OCI-LY7 (cell line): ENCODE data around the gene GALNT1. TPM values are rescaled to one million over a fixed set of nuclear protein-coding genes. Genes with fewer than 3 reads are reported as not detected.

Experiments
- BruUV-seq: library from RNA; stranded (reverse); fragments of 400-500 nt; replicated peaks from 2 replicates; lab custom pipeline; 2021; lab: Mats Ljungman, UMichigan
- CTCF ChIA-PET: fragments of 300-600 bp; sonication (Branson Sonifier 250); formaldehyde crosslinking; loops from one replicate; lab custom pipeline; 2022; ENCODE audit warnings: antibody characterized with exemption; ENCODE audit not compliant: unreplicated experiment; lab: Charles Lee
- POLR2A ChIA-PET: fragments of 300-600 bp; sonication (Branson Sonifier 250); formaldehyde crosslinking; loops from one replicate; lab custom pipeline; 2022; ENCODE audit warnings: antibody characterized with exemption; lab: Charles Lee
- DNase-seq: peaks from one replicate; pipeline ENCODE4 v3.0.0-alpha.2; 2015; ENCODE audit warnings: low spot score
- H2AFZ ChIP-seq: fragments of 200-600 bp; sonication (generic), shearing (Covaris generic); 2 replicates; pipeline ENCODE4 v1.6.1; 2014; ENCODE audit warnings: mild to moderate bottlenecking, antibody characterized with exemption, low read length, moderate library complexity
- H3K27ac ChIP-seq: fragments of 200-600 bp; sonication (generic); 2 replicates; pipeline ENCODE4 v1.5.1; 2014; ENCODE audit warnings: mixed run types, low read depth, mild to moderate bottlenecking, moderate library complexity, low read length, inconsistent platforms; ENCODE audit not compliant: poor library complexity, severe bottlenecking
- H3K36me3 ChIP-seq: fragments of 200-600 bp; sonication (generic); 2 replicates; pipeline ENCODE4 v1.6.1; 2014; ENCODE audit warnings: mild to moderate bottlenecking, antibody characterized with exemption, low read length, moderate library complexity, mixed read lengths; ENCODE audit not compliant: insufficient read depth
- H3K4me1 ChIP-seq: fragments of 200-600 bp; sonication (generic); 2 replicates; pipeline ENCODE4 v1.5.1; 2014; ENCODE audit warnings: mild to moderate bottlenecking, low read length; ENCODE audit not compliant: insufficient read depth, poor library complexity, severe bottlenecking
- H3K4me2 ChIP-seq: fragments of 200-600 bp; sonication (generic); 2 replicates; pipeline ENCODE4 v1.6.1; 2014; ENCODE audit warnings: mild to moderate bottlenecking, low read length
- H3K4me3 ChIP-seq: fragments of 200-600 bp; sonication (generic); 2 replicates; pipeline ENCODE4 v1.5.1; 2014; ENCODE audit warnings: mild to moderate bottlenecking, low read depth, low read length; ENCODE audit not compliant: poor library complexity, severe bottlenecking
- H3K79me2 ChIP-seq: fragments of 200-600 bp; sonication (generic); 2 replicates; pipeline ENCODE4 v1.6.1; 2016; ENCODE audit warnings: low read depth, mild to moderate bottlenecking, low read length, moderate library complexity, mixed read lengths; ENCODE audit not compliant: insufficient read depth
- H3K9me2 ChIP-seq: fragments of 200-600 bp; sonication (generic); 2 replicates; pipeline ENCODE4 v1.6.1; 2016; ENCODE audit warnings: mild to moderate bottlenecking, low read length, mixed read lengths; ENCODE audit not compliant: insufficient read depth
- H3K9me3 ChIP-seq: fragments of 200-600 bp; sonication (generic); 2 replicates; pipeline ENCODE4 v1.6.1; 2014; ENCODE audit warnings: mild to moderate bottlenecking, mixed run types, low read length, mixed read lengths
- H4K20me1 ChIP-seq: fragments of 200-600 bp; sonication (generic); 2 replicates; pipeline ENCODE4 v1.6.1; 2014; ENCODE audit warnings: mild to moderate bottlenecking, antibody characterized with exemption, low read length, moderate library complexity, mixed read lengths; ENCODE audit not compliant: insufficient read depth
- EZH2phosphoT487 ChIP-seq: fragments of 200-600 bp; sonication (generic); IDR thresholded peaks from 2 replicates; pipeline ENCODE4 v1.6.1; 2018; ENCODE audit warnings: low read depth, borderline replicate concordance, mild to moderate bottlenecking, mixed run types, antibody characterized with exemption, low read length, moderate library complexity, mixed read lengths
- intact Hi-C: fragments of 100-400 bp; cut with micrococcal nuclease; formaldehyde crosslinking; loops from one replicate; pipeline ENCODE4 v1.10.0; 2022; ENCODE audit not compliant: unreplicated experiment
- total RNA-seq, 2 experiments: library from RNA; depleted of rRNA in 1 of 2; stranded (reverse); fragments of >200 nt in 1 of 2; shearing (Covaris generic) in 1 of 2; gene quantifications; 2 replicates each; pipeline ENCODE4 v1.2.3, GENCODE V29; 2014 to 2022
- TF ChIP-seq, protein P1 (sequence below): fragments of 200-600 bp; sonication (generic); conservative IDR thresholded peaks from 2 replicates; pipeline ENCODE4 v1.5.1; 2014; ENCODE audit warnings: mild to moderate bottlenecking, antibody characterized with exemption, low read length, moderate library complexity, mixed read lengths

The GALNT1 gene
- total RNA-seq, 2 experiments from 2014 or later: 22.0 to 37.2 TPM

DNA sequence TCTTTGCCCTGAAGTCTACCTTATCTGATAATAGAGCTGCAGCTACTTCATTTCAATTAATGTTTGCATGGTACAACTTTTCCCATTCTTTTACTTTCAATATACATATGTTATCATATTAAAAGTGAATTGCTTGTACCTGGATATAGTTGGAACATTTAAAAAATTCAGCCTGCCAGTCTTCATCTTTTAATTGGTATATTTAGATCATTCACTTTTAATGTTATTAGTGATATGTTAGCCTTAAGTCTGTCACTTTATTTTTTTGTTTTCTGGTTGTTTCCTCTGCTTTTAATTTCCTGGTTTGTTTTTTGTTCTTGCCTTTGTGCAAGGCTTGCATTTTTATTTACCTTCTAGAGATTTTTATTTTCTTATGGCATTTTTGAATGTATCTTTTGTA is 158.2 kb downstream of the GALNT1 start:
- no peaks in the 10 kb centered on the region for H3K79me2 ChIP-seq
- BruUV-seq: no TSS peak
- no peak overlapping the region for H3K27ac ChIP-seq
- no peak for DNase-seq
- H4K20me1 ChIP-seq: no peaks in the 10 kb centered on the region
- no peaks in the 10 kb centered on the region for H3K36me3 ChIP-seq
- H3K4me1 ChIP-seq: no peaks in the 10 kb centered on the region
- no peak overlapping the region for H2AFZ ChIP-seq
- ChIA-PET CTCF (no interaction called here), POLR2A (no interaction called here)
- TF ChIP-seq EZH2phosphoT487: no peak
- TF ChIP-seq, protein P1, sequence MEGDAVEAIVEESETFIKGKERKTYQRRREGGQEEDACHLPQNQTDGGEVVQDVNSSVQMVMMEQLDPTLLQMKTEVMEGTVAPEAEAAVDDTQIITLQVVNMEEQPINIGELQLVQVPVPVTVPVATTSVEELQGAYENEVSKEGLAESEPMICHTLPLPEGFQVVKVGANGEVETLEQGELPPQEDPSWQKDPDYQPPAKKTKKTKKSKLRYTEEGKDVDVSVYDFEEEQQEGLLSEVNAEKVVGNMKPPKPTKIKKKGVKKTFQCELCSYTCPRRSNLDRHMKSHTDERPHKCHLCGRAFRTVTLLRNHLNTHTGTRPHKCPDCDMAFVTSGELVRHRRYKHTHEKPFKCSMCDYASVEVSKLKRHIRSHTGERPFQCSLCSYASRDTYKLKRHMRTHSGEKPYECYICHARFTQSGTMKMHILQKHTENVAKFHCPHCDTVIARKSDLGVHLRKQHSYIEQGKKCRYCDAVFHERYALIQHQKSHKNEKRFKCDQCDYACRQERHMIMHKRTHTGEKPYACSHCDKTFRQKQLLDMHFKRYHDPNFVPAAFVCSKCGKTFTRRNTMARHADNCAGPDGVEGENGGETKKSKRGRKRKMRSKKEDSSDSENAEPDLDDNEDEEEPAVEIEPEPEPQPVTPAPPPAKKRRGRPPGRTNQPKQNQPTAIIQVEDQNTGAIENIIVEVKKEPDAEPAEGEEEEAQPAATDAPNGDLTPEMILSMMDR: no peak
- intact Hi-C loops: loop anchor here (10.0 kb wide), 1 partner anchor 355 kb away; no protein-coding TSS in a partner anchor
- H3K4me3 ChIP-seq: no peak overlapping the region
- no peak overlapping the region for H3K4me2 ChIP-seq
- no peaks in the 10 kb centered on the region for H3K9me2 ChIP-seq
- no peaks in the 10 kb centered on the region for H3K9me3 ChIP-seq

DNA sequence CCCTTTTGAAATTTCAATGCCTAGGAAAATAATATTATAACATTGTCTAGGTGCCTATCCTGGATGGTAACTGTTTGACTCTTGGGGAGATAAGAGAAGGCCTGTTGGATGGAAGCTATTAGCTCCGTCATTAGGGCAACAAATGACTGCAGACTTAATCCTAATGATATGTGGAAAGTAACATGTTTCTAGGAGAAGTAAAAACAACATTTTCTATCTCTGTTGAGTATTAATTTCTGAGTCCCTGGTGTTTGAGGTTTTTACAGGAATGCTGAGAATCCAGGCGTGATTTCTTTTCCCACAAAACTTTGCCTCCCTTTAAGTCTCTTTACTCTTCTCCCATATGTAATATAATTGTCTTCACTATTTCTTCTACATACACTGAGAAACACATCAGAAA is 159.1 kb downstream of the GALNT1 start:
- POLR2A ChIA-PET: no interaction called here
- no peak for DNase-seq
- no peaks in the 10 kb centered on the region for H4K20me1 ChIP-seq
- BruUV-seq: no TSS peak
- intact Hi-C loops: loop anchor here (10.0 kb wide), 1 partner anchor 356 kb away; no protein-coding TSS in a partner anchor
- TF ChIP-seq, protein P1: no peak
- no peak for TF ChIP-seq EZH2phosphoT487
- no peak overlapping the region for H3K4me3 ChIP-seq
- no peaks in the 10 kb centered on the region for H3K9me3 ChIP-seq
- no peaks in the 10 kb centered on the region for H3K4me1 ChIP-seq
- H3K4me2 ChIP-seq: no peak overlapping the region
- H3K36me3 ChIP-seq: no peaks in the 10 kb centered on the region
- H2AFZ ChIP-seq: no peak overlapping the region
- CTCF ChIA-PET: no interaction called here
- no peak overlapping the region for H3K27ac ChIP-seq
- H3K79me2 ChIP-seq: no peaks in the 10 kb centered on the region
- H3K9me2 ChIP-seq: no peaks in the 10 kb centered on the region

DNA sequence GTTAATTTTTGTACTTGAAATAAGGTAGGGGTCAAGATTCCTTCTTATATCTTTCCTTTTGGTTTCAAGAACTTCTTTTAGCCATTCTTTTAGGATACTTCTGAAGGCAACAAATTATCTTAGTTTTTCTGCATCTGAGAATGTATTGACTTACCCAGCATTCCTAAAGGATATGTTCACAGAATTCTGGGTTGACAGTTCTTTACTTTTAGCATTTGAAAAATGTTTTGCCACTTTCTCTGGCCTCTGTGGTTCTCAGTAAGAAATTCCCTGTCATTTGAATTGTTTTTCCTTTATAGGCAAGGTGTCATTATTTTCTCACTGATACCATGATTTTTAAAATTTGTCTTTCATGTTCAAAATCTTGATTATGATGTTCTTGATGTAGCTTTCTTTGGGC is 162.4 kb downstream of the GALNT1 start:
- Histone ChIP-seq H2AFZ (no peak overlapping the region), H3K79me2 (no peaks in the 10 kb centered on the region), H3K4me3 (no peak overlapping the region), H3K4me1 (no peaks in the 10 kb centered on the region), H3K9me2 (no peaks in the 10 kb centered on the region), H3K9me3 (no peaks in the 10 kb centered on the region), H3K4me2 (no peak overlapping the region), H3K27ac (no peak overlapping the region), H4K20me1 (no peaks in the 10 kb centered on the region), H3K36me3 (no peaks in the 10 kb centered on the region)
- ChIA-PET POLR2A (no interaction called here), CTCF (no interaction called here)
- no peak for DNase-seq
- intact Hi-C loops: loop anchor here (10.0 kb wide), 1 partner anchor 359 kb away; no protein-coding TSS in a partner anchor
- TF ChIP-seq, protein P1: no peak
- TF ChIP-seq EZH2phosphoT487: no peak
- no TSS peak for BruUV-seq
